NCI-H446 (cell line): ENCODE results near the gene CCDC78.

Source experiments
- DNase-seq, 2 experiments: peaks; one replicate each; lab custom pipeline; 2025; lab: John Stamatoyannopoulos, UW

The CCDC78 gene

DNA sequence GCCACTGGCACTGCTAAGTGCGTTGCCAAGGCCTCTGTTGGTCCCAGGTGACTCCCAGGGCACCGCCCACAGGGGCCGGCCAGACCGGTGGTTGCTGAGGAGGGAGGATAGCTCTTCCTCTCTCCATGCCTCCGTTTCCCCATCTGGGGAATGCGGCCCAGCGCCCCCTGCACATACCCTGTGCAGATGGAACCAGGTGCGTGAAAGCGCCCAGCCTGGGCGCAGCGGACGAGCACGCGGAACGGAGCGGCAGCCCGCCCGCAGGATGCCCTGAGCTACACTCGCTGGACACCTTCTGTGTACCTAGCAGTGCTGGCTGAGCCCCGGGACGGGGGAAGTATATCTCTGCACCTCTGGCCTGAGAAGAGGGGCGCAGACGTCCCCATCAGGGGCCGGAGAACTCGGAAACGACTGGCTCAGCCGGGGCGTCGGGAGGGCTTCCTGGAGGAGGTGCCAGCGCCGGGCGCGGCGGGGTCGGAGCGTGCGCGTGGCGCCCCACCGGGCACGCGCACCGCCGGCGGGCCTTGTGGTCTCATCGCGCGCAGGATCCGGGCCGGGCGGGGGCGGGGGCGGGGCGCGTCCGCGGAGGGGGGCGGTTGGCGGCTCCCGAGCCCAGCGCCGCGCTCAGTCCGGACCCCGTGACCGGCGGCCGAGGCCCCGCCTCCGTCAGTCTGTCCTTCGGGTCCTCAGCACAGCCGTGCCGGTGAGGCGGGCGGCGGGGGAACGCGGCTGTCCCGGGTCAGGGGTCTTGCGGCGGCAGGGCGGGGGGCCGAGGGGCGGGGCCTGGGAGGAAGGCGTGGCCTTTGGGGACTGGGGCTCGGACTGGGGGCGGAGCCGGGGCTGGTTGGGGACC, at the start of gene CCDC78, which contains the start of gene HAGHL:
Gene CCDC78 (minus strand): TSS at position 6 of the 853 bp plus-strand sequence. CDS start 76 bp downstream, outside the sequence.
Gene HAGHL (plus strand): TSS at position 669 of the 853 bp plus-strand sequence. CDS start 404 bp downstream, outside the sequence.
- DNase-seq = peak in 1 of 2 experiments; percentile 47

DNA sequence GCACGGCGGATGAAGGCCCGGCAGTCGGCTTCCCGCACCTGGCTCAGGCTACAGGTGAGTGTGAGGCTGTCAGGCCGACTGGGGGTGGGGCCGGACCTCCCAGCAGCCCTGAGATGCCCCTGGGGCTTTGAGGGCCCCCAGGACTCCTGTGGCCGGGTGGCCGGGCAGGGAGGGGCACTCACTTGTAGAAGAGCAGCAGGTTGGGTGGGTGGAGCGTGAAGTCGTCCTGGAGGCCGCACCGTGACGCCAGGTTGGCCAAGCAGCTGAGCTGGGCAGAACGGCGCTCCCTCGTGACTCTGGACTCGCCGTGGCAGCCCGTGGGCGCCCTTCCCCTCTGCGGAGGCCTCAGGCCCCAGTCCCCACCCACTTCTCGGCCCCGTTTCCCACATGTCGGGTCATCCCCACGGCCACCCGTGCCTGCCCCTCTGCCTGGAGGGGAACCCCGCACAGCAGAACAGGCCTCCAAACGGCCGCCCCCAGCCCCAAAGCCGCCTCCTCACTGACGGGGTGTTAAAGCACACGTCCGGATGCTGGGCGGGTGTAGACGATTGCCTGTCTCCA, 49.1 kb upstream of the CCDC78 start:
- no peak for DNase-seq

DNA sequence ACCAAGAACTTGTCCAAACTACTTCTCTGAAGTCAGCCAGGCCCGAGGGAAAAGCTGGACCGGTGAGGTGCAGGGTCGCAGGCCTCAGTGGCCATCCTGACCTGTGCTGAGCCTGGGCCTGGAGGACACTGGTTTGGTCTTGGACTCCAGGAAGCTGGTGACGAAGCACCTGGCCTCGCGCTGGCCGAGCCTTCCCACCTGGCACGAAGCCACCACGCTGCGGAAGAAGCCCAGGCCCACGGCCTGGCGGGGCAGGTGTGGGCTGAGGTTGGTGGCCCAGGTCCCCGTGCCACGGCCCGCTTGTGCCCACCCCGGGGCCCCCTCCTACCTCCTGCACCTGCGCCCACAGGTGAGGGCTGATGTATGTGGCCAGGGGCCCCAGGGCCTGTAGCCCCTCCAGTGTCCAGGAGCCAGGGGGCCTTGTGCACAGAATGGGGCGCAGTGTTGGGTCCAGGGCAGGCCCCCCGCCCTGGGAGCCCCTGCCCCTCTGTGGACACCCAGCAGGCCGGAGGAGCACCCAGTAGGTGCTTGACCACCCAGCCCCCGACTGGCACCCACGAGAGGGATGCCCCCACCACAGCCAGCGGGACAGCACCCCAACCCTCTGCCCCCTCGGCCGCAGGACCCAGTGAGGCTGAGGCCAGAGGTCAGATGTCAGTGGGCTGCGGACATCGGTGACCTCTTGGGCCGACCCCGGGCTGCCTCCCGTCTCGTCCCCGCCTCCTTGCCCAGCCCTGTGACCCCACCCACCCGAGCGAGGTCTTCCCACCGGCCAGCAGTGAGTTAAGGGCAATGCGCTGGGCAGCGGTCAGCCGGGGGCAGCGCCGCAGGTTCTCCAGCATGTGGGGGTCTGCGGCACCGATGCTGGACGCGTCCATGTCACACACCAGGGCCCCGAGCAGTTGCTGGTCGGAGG, 48.1 kb upstream of the CCDC78 start:
- no peak for DNase-seq

DNA sequence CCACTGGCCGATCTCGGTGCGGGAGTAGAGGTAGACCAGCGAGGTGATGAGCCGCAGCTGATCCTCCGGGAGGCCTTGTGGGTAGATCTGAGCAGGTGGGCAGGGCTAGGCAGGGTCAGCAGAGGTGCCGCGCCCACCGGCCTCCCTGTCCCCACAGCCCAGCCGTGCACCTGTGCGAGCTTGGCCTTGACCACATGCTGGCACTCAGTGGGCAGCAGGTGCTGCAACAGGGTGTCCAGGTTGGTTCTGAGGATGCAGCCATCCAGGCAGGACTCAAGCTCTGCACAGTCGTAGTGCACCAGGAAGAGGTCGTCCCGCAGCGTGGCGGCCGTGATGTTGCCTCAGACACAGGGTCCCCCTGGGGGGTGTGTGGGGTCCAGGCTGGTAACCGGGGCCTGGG, 46.7 kb upstream of the CCDC78 start:
- DNase-seq = no peak

DNA sequence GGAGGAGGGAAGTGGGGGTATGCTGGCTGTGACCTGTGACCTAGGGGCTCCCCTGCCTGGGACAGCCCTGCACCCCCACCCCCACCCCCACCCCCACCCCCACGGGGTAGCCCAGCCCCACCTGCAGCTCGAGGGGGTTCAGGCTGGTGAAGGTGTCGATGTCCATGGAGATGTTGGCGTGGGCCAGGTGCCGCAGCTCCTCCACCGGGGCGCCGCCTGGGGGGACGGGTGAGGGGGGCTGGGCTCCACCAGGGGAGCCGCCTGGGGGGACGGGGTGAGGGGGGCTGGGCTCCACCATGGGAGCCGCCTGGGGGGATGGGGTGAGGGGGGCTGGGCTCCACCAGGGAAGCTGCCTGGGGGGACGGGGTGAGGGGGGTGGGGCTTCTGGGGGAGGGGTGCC, 44.2 kb upstream of the CCDC78 start:
- DNase-seq = no peak

DNA sequence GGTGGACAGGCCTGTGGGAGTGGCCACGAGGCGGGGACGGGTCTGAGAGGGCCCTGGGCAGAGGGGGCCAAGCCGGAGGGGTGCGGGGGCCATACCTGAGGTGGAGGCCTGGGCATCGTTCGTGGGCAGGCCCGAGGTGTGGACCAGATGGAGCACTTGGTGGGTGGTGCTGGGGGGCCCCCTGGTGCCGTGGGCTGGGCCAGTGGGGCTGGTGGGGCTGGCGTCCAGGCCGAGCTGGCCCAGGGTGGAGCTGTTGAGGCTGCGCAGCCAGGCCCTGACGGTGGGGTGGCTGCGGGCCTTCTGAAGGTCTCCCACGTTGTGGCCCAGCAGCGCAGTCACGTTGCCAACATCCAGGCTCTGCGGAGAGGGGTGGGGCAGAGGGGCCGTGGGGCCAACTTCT, 43.7 kb upstream of the CCDC78 start:
- DNase-seq = no peak

DNA sequence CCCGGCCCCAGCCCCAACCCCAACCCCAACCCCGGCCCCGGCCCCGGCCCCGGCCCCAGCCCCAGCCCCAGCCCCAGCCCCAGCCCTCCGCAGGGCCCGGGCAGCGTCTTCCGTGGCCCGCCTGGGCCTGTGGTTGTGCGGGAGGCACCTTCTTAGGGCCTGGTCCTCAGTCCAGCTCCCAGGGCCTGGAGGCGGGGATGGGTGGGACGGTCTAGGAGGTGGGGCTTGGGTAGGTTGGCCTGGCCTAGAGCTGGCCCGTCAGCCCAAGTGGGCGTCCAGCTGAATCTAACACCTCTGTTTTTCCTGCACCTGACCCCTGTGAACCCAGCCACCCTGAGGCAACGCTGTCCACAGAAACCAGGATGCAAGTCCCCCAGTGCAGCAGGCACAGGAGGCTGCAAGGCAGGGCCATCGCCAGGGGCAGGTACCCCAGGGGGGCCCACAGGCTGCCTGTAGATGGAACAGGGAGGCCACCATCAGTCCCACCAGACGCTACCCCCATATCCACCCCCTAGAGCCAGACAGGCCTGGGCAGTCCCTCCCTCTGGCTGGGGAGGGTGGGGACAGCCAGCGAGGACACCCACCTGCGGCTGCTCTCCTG, 43.0 kb upstream of the CCDC78 start:
- DNase-seq = no peak

DNA sequence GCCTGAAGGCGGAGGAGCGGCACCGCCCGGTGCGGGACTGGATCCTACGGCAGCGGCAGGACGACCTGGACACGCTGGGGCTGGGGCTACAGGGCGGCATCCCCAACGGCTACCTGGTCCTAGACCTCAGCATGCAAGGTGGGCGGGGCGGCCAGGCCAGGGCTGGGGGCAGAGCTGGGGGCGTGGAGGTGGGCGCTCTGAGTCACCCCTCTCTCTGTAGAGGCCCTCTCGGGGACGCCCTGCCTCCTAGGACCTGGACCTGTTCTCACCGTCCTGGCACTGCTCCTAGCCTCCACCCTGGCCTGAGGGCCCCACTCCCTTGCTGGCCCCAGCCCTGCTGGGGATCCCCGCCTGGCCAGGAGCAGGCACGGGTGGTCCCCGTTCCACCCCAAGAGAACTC, 42.2 kb upstream of the CCDC78 start:
- DNase-seq = no peak

DNA sequence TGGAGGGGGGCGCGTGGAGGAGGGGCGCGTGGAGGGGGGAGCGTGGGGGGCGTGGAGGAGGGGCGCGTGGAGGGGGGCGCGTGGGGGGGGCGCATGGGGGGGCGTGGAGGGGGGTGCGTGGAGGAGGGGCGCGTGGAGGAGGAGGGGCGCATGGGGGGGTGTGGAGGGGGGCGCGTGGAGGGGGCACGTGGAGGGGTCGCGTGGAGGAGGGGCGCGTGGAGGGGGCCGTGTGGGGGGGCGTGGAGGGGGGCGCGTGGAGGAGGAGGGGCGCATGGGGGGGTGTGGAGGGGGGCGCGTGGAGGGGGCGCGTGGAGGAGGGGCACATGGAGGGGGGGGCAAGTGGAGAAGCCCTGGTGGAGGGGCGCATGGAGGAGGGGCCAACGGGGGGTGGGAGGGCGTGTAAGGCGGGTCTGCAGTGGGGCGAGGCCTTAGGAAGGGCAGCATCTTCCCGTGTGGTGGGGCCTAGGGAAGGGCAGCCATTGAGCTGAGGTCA, 41.5 kb upstream of the CCDC78 start:
- DNase-seq = no peak

DNA sequence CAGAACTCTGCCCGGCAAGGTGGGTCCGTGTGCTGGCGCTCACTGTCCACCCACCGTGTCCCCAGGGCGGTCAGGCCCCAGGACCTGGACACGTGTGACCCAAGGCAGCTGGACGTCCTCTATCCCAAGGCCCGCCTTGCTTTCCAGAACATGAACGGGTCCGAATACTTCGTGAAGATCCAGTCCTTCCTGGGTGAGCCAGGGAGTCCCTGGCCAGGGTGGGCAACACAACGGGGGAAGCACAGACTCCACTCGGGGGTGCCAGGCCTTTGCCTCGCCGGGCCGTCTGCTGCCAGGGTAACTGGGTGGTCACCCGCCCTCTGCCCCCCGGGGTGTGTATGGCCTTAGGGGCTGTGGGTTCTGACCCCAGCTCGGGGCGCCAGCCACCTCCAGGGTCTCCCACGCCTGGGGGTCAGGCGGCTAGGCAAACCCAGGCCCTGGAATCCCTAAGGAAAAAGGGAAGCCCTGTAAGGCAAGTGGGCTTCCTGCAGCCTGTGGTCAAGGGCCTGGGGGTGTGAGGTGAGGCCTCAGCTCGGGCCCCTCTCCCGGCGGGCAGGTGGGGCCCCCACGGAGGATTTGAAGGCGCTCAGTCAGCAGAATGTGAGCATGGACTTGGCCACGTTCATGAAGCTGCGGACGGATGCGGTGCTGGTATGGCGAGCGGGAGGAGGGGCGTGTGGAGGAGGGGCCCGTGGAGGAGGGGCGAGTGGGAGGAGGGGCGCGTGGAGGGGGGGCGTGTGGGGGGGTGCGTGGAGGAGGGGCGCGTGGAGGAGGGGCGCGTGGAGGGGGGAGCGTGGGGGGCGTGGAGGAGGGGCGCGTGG, 40.8 kb upstream of the CCDC78 start:
- no peak for DNase-seq

DNA sequence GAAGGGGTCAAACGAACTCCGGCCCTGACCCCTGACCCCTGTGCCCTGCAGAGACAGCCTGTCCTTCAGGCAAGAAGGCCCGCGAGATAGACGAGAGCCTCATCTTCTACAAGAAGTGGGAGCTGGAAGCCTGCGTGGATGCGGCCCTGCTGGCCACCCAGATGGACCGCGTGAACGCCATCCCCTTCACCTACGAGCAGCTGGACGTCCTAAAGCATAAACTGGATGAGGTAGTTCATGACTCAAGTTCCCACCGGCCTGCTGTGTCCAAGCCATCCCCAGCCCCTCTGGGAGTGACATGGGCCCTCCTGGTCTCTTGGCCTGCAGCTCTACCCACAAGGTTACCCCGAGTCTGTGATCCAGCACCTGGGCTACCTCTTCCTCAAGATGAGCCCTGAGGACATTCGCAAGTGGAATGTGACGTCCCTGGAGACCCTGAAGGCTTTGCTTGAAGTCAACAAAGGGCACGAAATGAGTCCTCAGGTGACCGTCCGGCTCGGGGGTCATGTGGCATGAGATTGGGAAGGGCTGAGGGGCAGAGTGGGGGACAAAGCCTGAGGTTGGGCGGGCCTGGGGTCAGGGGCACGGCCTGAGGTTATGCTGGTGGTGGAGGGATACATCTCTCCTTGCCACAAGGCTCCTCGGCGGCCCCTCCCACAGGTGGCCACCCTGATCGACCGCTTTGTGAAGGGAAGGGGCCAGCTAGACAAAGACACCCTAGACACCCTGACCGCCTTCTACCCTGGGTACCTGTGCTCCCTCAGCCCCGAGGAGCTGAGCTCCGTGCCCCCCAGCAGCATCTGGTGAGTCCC, 40.0 kb upstream of the CCDC78 start:
- no peak for DNase-seq

DNA sequence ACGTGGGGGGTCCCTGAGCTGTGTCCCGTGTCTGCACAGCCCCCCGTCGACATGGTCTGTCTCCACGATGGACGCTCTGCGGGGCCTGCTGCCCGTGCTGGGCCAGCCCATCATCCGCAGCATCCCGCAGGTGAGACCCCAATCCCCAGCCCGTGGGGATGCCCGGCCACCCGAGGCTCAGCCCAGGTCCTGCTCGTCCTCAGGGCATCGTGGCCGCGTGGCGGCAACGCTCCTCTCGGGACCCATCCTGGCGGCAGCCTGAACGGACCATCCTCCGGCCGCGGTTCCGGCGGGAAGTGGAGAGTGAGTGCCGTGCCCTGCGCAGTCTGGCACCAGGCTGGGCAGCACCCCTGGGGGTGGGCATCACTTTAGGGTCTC, 39.2 kb upstream of the CCDC78 start:
- DNase-seq = no peak

DNA sequence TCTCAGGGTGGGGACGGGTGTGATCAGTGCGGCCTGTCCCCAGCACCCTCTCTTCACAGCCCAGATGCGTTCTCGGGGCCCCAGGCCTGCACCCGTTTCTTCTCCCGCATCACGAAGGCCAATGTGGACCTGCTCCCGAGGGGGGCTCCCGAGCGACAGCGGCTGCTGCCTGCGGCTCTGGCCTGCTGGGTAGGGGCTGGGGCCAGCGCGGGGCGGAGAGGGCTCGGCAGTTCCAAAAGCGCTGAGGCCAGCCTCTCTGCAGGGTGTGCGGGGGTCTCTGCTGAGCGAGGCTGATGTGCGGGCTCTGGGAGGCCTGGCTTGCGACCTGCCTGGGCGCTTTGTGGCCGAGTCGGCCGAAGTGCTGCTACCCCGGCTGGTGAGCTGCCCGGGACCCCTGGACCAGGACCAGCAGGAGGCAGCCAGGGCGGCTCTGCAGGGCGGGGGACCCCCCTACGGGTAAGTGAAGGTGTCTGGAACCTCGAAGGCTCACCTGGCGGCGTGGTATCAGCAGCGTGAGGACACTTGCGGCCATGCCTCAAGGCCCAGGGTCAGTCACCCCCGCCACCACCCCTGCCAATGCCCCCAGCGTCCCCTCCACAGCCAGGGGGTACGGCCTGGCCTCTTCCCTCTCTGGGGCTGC, 38.7 kb upstream of the CCDC78 start:
- DNase-seq = no peak

DNA sequence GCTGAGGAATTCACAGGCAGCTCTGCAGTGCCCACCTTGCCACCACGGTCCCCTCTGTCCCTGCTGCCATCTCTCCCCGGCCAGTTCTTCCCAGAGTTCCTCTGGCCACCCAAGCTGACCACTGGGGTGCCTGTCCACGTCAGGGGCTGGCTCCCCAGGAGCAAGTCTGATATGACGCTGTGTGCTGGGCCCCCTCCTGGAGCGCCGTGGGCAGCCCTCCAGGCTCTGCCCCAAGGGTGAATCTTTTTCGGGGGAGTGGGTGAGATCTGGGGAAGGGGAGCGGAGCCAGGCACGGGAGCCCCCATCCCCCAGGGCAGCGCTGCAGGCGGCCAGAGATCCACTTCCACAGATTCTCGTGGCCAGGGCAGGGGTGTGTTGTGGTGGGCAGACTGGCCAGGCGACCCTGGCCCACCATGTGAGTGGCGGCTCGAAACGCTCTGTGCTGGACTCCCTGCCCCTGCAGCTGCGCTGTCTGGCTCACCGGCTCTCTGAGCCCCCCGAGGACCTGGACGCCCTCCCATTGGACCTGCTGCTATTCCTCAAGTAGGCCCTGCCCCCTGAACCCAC, 38.0 kb upstream of the CCDC78 start:
- DNase-seq = no peak

DNA sequence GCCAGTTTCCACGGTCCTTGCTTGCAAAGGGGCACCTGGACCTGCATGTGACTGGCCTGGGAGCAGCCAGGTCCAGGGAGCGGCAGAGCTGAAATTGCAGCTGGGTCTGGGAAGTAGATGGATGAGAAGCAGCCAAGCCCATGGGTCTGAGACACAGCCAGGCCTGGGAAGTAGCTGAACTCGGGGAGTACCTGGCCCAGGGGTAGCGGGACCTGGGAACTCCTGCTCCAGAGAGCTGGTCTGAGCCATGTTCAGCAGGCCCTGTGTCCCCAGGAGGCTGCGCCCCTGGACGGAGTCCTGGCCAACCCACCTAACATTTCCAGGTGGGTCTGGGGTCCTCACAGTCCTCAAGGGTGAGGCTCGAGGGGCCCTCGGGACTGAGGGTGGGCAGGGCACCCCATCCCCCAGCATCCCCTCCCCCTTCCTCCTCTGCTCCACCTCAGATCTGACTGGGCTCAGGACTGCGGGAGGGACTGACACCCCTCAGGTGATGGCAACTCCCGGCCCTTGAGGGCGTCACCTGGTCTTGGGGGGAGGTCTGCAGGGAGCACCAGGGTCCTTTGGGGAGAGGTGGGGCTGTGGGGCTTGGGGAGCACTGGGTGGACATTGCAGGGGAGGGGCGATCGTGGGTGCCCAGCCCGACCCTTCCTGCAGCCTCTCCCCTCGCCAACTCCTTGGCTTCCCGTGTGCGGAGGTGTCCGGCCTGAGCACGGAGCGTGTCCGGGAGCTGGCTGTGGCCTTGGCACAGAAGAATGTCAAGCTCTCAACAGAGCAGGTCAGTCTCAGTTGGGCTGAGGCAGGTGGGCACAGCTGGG, 37.3 kb upstream of the CCDC78 start:
- DNase-seq = no peak

DNA sequence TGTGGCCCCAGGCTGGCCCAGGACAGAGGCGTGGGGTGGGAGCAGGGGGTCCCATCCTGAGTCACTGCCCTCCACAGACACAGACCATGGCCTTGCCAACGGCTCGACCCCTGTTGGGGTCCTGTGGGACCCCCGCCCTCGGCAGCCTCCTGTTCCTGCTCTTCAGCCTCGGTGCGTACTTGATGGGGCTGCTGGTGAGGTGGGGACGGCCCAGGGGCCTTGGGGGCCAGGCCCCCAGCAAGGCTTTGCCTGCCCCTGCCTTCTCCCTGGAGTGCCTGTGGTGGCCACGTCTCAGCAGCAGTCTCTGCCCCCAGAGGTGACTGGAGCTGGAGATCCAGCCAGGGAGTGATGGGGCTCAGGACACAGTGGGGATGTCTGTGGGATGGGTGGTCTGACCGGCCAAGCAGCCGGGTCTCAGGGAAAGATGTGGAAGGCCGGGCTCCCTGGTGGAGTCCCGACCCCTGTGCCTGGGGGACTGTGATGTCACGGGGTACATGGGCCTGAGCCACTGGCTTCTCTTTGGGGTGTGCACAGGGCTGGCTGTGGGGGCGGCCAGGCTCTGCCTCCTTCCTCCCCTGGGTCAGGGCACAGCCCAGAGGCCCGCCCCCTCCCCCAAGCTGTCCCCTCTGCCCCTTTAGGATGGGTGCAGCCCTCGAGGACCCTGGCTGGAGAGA, 36.5 kb upstream of the CCDC78 start:
- DNase-seq = no peak

DNA sequence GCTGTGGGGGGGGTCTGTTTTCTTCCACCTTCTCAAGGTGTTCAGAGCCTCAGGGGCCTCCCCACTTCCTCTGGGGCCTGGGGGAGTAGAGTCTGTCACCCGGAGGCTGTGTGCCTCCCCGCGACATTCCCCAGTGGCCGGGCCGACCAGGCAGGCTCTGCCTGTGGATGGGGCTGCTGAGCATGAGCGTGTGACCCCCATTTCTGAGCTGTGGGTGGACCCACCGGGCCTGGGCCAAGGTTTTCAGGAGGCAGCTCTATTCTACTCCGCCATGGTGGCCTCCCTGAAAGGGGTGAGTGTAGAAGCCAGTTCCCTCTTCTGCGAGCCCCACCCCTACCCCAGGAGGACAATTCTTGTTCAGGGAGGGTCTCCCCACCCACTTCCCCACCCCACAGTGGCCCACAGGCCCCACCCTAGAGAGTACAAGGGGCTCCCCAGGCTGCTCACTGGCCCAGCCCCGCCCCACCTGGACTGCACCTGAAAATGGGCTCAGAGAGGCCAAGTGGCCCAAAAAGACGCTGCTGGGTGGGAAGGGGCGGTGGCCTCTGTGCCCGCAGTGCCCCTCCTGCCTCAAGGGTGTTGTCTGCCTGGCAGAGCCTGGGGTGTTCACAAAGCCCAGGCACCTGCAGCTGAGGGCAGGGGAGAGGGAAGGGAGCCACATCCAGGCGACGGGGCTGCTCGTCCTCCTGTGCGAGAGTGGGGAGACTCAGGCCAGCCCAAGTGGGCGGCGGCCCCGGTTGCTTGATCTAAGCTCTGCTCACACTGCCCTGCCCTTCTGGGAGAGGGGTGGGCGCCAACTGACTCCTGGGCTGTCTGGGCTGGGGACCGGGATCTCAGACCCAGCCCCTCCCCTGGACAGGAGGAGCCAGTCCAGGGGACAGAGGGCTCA, 35.6 kb upstream of the CCDC78 start:
- no peak for DNase-seq
